ENCODE measurements around the gene FGFR4.
"Not testable (repeated sequence)": the region's sequence is repeated elsewhere in the genome, so short reads cannot be mapped to it uniquely, and the experiment has no call there.

Gene FGFR4

GRCh38 chr5:177044641-177045040 lies 42.1 kb upstream of the FGFR4 start:
- no peak for TF ChIP-seq CTCF (IDR thresholded peaks at IDR 0.05; ENCODE audit: low read depth, low read length)
- no peaks in the 10 kb centered on the region for H3K9me3 ChIP-seq
- H3K27me3 ChIP-seq, result no peaks in the 10 kb centered on the region
- no peaks in the 10 kb centered on the region for H3K4me1 ChIP-seq
- H3K36me3 ChIP-seq, result peaks cover 70% of the 10 kb centered on the region
- no peak for DNase-seq
- H3K4me3 ChIP-seq (ENCODE audit: low read depth, low read length), result no peak overlapping the region

GRCh38 chr5:177045631-177046030 lies 41.1 kb upstream of the FGFR4 start:
- Histone ChIP-seq H3K9me3 (no peaks in the 10 kb centered on the region), H3K4me1 (no peaks in the 10 kb centered on the region), H3K4me3 (ENCODE audit: low read depth, low read length) (no peak overlapping the region), H3K27me3 (no peaks in the 10 kb centered on the region), H3K36me3 (peaks cover 64% of the 10 kb centered on the region)
- no peak for TF ChIP-seq CTCF (IDR thresholded peaks at IDR 0.05; ENCODE audit: low read depth, low read length)
- DNase-seq, result no peak

- DNase-seq; H3K4me1 ChIP-seq; H3K4me3 ChIP-seq (ENCODE audit: low read depth, low read length); H3K27me3 ChIP-seq; H3K9me3 ChIP-seq: not testable (repeated sequence)
- H3K36me3 ChIP-seq, result peaks cover 50% of the 10 kb centered on the region
Observed at GRCh38 chr5:177048531-177048930, 38.2 kb upstream of the FGFR4 start.

GRCh38 chr5:177049285-177049684 lies 37.4 kb upstream of the FGFR4 start:
- DNase-seq, result no peak
- TF ChIP-seq CTCF (IDR thresholded peaks at IDR 0.05; ENCODE audit: low read depth, low read length), result peak; percentile 37
- Histone ChIP-seq H3K4me3 (ENCODE audit: low read depth, low read length) (no peak overlapping the region), H3K4me1 (no peaks in the 10 kb centered on the region), H3K36me3 (peaks cover 47% of the 10 kb centered on the region), H3K9me3 (no peaks in the 10 kb centered on the region), H3K27me3 (no peaks in the 10 kb centered on the region)

GRCh38 chr5:177064500-177065277 lies 22.0 kb upstream of the FGFR4 start:
- Histone ChIP-seq H3K36me3 (peaks cover 10% of the 10 kb centered on the region), H3K9me3 (no peaks in the 10 kb centered on the region), H3K4me1 (no peaks in the 10 kb centered on the region), H3K4me3 (ENCODE audit: low read depth, low read length) (no peak overlapping the region), H3K27me3 (no peaks in the 10 kb centered on the region)
- DNase-seq, result no peak
- no peak for TF ChIP-seq CTCF (IDR thresholded peaks at IDR 0.05; ENCODE audit: low read depth, low read length)

- H3K4me3 ChIP-seq (ENCODE audit: low read depth, low read length), result no peak overlapping the region
- peaks cover 10% of the 10 kb centered on the region for H3K36me3 ChIP-seq
- no peaks in the 10 kb centered on the region for H3K4me1 ChIP-seq
- DNase-seq, result no peak
- no peaks in the 10 kb centered on the region for H3K9me3 ChIP-seq
- TF ChIP-seq CTCF (IDR thresholded peaks at IDR 0.05; ENCODE audit: low read depth, low read length), result no peak
- no peaks in the 10 kb centered on the region for H3K27me3 ChIP-seq
Observed at GRCh38 chr5:177065491-177065890, 21.2 kb upstream of the FGFR4 start.
